Trophoblast cell (in vitro differentiated cells and primary cell): ENCODE measurements around the gene SMOC2.

Experiments
- DNase-seq, 2 donors: peaks; one replicate each; pipeline ENCODE4 v3.0.0-alpha.2; 2016
- H2AFZ ChIP-seq: 2 replicates; pipeline ENCODE4 v1.6.1; 2013; ENCODE audit warnings: low read length, moderate library complexity, mild to moderate bottlenecking; ENCODE audit not compliant: insufficient read depth, poor library complexity
- H2AK5ac ChIP-seq: 2 replicates; pipeline ENCODE4 v1.6.1; 2013; ENCODE audit warnings: mild to moderate bottlenecking, low read length
- H2BK120ac ChIP-seq: 2 replicates; pipeline ENCODE4 v1.6.1; 2013; ENCODE audit warnings: low read length, mild to moderate bottlenecking, moderate library complexity; ENCODE audit not compliant: insufficient read depth, poor library complexity
- H2BK12ac ChIP-seq: 2 replicates; pipeline ENCODE4 v1.6.1; 2013; ENCODE audit warnings: mild to moderate bottlenecking, low read length, moderate library complexity
- H2BK5ac ChIP-seq: 2 replicates; pipeline ENCODE4 v1.6.1; 2013; ENCODE audit warnings: low read length, low read depth, moderate library complexity, mild to moderate bottlenecking; ENCODE audit not compliant: poor library complexity
- H3K14ac ChIP-seq: 2 replicates; pipeline ENCODE4 v1.6.1; 2013; ENCODE audit warnings: mild to moderate bottlenecking, low read length
- H3K18ac ChIP-seq: 2 replicates; pipeline ENCODE4 v1.6.1; 2013; ENCODE audit warnings: mild to moderate bottlenecking, low read length
- H3K23ac ChIP-seq: 2 replicates; pipeline ENCODE4 v1.6.1; 2013; ENCODE audit warnings: low read length
- H3K27ac ChIP-seq: 2 replicates; pipeline ENCODE4 v1.5.1; 2013; ENCODE audit warnings: low read depth, mild to moderate bottlenecking, inconsistent platforms, low read length, moderate library complexity
- H3K27me3 ChIP-seq: 2 replicates; pipeline ENCODE4 v1.6.1; 2013; ENCODE audit warnings: inconsistent platforms, mild to moderate bottlenecking, low read length, moderate library complexity; ENCODE audit not compliant: insufficient read depth
- H3K36me3 ChIP-seq, 2 experiments: 1 replicate in 1 of 2; 2 replicates in 1 of 2; pipeline ENCODE4 v1.6.1; 2013; ENCODE audit warnings: low read length in 2 of 2, mild to moderate bottlenecking in 2 of 2, moderate library complexity in 1 of 2; ENCODE audit not compliant: insufficient read depth in 2 of 2, control insufficient read depth in 1 of 2
- H3K4ac ChIP-seq: 2 replicates; pipeline ENCODE4 v1.6.1; 2013; ENCODE audit warnings: low read depth, mild to moderate bottlenecking, low read length, moderate library complexity
- H3K4me1 ChIP-seq, 2 experiments: 1 replicate in 1 of 2; 2 replicates in 1 of 2; pipeline ENCODE4 v1.6.1; 2013; ENCODE audit warnings: low read length in 2 of 2, mild to moderate bottlenecking in 2 of 2, moderate library complexity in 1 of 2; ENCODE audit not compliant: insufficient read depth in 2 of 2, control insufficient read depth in 1 of 2
- H3K4me2 ChIP-seq: 2 replicates; pipeline ENCODE4 v1.6.1; 2013; ENCODE audit warnings: inconsistent platforms, mild to moderate bottlenecking, low read length, moderate library complexity
- H3K4me3 ChIP-seq: 2 replicates; pipeline ENCODE4 v1.5.1; 2013; ENCODE audit warnings: mild to moderate bottlenecking, low read depth, low read length, inconsistent platforms
- H3K79me1 ChIP-seq: one replicate; pipeline ENCODE4 v1.6.1; 2013; ENCODE audit warnings: low read length
- H3K79me2 ChIP-seq: 2 replicates; pipeline ENCODE4 v1.6.1; 2013; ENCODE audit warnings: low read length, mild to moderate bottlenecking; ENCODE audit not compliant: control insufficient read depth, insufficient read depth, poor library complexity
- H3K9ac ChIP-seq: 2 replicates; pipeline ENCODE4 v1.6.1; 2013; ENCODE audit warnings: mild to moderate bottlenecking, low read length
- H3K9me3 ChIP-seq: 2 replicates; pipeline ENCODE4 v1.6.1; 2013; ENCODE audit warnings: low read depth, mild to moderate bottlenecking, control low read depth, inconsistent platforms, low read length; ENCODE audit not compliant: insufficient read depth
- H4K12ac ChIP-seq: 2 replicates; pipeline ENCODE4 v1.6.1; 2013; ENCODE audit warnings: low read depth, mild to moderate bottlenecking, low read length, moderate library complexity
- H4K8ac ChIP-seq: 2 replicates; pipeline ENCODE4 v1.6.1; 2013; ENCODE audit warnings: low read depth, mild to moderate bottlenecking, low read length, moderate library complexity
- H4K91ac ChIP-seq: one replicate; pipeline ENCODE4 v1.6.1; 2013; ENCODE audit warnings: low read depth, mild to moderate bottlenecking, low read length, moderate library complexity
- WGBS: extraction: QIAGEN DNeasy Blood & Tissue Kit; methylation state at CpG from one replicate; pipeline ENCODE4 v1.1.7; 2013; ENCODE audit warnings: missing lambda C conversion rate; ENCODE audit not compliant: insufficient read length, insufficient coverage; ENCODE audit errors: extremely low coverage; 5-methylcytosine and 5-hydroxymethylcytosine counted together

SMOC2 gene

DNA sequence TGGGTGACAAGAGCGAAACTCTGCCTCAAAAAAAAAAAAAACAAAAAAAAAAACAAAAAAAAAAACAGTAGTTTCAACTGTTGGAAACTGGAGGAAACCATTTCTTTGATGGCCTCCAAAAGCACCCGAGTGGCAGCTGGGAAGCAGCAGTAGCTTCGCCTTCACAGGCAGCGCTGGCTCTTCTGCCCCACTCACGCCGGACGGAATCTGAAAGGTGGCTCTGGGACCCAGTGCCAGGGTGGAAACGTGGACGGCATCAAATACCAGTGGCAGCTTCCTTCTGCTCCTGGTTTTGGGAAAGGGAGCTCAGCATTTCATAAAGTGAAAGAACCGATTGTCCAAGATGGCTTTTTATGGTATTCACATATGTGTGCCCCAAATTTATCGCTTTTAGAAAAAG, 159.4 kb downstream of the SMOC2 start:
- Histone ChIP-seq H2BK120ac (no peak overlapping the region), H4K8ac (no peak overlapping the region)

DNA sequence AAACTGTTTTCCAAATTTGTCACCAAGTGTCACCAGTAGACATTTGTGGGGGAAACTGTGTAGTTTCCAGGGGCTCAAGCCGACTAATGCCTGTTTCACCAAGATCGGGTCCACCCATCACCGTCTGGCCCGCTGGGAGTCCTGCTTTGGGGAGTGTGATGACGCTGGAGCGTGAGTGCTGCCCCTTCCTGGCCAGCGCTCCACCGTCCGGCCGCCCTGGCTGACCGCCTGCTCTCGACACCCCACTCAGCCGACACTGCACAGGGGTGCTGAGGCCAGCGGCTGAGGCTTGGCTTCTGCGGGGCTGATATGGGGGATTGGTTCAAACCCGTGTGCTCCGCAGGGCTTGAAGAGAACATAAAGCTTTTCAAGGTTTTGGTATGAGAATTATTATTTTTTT, 160.1 kb downstream of the SMOC2 start:
- H3K79me2 ChIP-seq, result no peaks in the 10 kb centered on the region
- no peak overlapping the region for H2BK120ac ChIP-seq
- H3K27ac ChIP-seq, result no peak overlapping the region
- H3K18ac ChIP-seq, result no peak overlapping the region
- no peak overlapping the region for H4K91ac ChIP-seq
- H3K9me3 ChIP-seq, result peaks cover 9% of the 10 kb centered on the region
- no peak overlapping the region for H3K4me2 ChIP-seq
- no peak overlapping the region for H2BK5ac ChIP-seq
- no peak overlapping the region for H2AK5ac ChIP-seq
- H3K23ac ChIP-seq, result no peak overlapping the region
- no peak overlapping the region for H4K8ac ChIP-seq
- H3K9ac ChIP-seq, result no peak overlapping the region
- no peaks in the 10 kb centered on the region for H3K36me3 ChIP-seq
- no peak overlapping the region for H2AFZ ChIP-seq
- DNase-seq, result no peak
- H3K4ac ChIP-seq, result no peak overlapping the region
- H3K27me3 ChIP-seq, result no peaks in the 10 kb centered on the region
- H3K14ac ChIP-seq, result no peak overlapping the region
- H3K79me1 ChIP-seq, result no peaks in the 10 kb centered on the region
- no peaks in the 10 kb centered on the region for H3K4me1 ChIP-seq
- H3K4me3 ChIP-seq, result no peak overlapping the region
- no peak overlapping the region for H2BK12ac ChIP-seq
- no peak overlapping the region for H4K12ac ChIP-seq
- WGBS, result no CpG with 5 or more reads among the region's 17 CpGs

More for the DNA sequence above, 159.4 kb downstream of the SMOC2 start:
- Histone ChIP-seq H4K12ac (no peak overlapping the region), H3K79me1 (no peaks in the 10 kb centered on the region), H3K27ac (no peak overlapping the region), H2BK5ac (no peak overlapping the region), H3K4ac (no peak overlapping the region), H3K23ac (no peak overlapping the region), H3K4me3 (no peak overlapping the region), H2AFZ (no peak overlapping the region), H3K9ac (no peak overlapping the region), H3K27me3 (no peaks in the 10 kb centered on the region), H3K18ac (no peak overlapping the region), H3K14ac (no peak overlapping the region), H3K4me2 (no peak overlapping the region), H3K36me3 (no peaks in the 10 kb centered on the region), H3K4me1 (no peaks in the 10 kb centered on the region), H2AK5ac (no peak overlapping the region), H3K79me2 (no peaks in the 10 kb centered on the region), H3K9me3 (peaks cover 9% of the 10 kb centered on the region), H4K91ac (no peak overlapping the region), H2BK12ac (no peak overlapping the region)
- WGBS, result no CpG with 5 or more reads among the region's 11 CpGs
- DNase-seq, result no peak

DNA sequence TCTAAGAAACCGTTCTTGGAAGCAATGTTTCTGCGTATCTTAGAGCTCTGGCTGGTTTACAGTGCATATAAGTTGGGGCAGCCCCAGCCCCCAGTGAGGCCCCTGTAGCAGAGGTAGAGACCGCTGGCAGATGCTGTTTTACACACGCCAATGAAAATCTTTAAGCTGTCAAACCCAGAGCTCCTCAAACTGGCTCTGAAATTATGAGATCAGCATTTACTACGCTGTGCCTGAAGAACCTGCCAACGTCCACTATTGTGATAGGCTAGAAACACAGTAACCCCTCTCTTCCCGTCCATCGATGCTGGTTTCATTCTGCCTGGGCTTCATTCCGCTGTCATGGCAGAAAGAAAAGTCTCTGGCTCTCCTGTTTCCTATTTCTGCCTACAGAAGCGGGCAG, 160.6 kb downstream of the SMOC2 start:
- H3K79me2 ChIP-seq, result no peaks in the 10 kb centered on the region
- H3K4ac ChIP-seq, result no peak overlapping the region

DNA sequence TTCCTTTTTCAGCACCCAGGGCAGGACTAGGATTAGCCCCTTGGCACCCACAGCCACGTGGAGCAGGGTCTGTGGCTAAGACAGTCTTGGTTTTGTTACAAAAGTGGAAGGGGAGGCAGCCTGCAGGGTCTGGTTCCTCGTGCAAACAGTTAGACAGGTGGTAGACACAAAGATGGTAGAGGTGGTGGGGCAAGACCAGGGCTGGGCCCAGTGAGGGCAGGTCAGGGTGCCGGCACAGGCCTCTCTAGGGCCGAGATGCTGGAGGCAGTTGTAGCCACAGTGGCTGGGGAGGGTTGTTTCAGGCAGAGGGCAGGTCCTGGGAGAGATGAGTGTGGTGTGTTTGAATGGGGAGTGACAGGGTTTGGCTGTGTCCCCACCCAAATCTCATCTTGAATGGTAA, 161.6 kb downstream of the SMOC2 start:
- no CpG with 5 or more reads among the region's 4 CpGs for WGBS
- no peak overlapping the region for H4K12ac ChIP-seq
- H2BK12ac ChIP-seq, result no peak overlapping the region
- DNase-seq, result no peak
- no peak overlapping the region for H2BK120ac ChIP-seq
- no peak overlapping the region for H2AFZ ChIP-seq
- no peak overlapping the region for H3K23ac ChIP-seq
- H3K36me3 ChIP-seq, result no peaks in the 10 kb centered on the region
- no peak overlapping the region for H3K4ac ChIP-seq
- no peak overlapping the region for H3K14ac ChIP-seq
- no peaks in the 10 kb centered on the region for H3K79me2 ChIP-seq
- H2BK5ac ChIP-seq, result no peak overlapping the region
- no peaks in the 10 kb centered on the region for H3K79me1 ChIP-seq
- H4K91ac ChIP-seq, result no peak overlapping the region
- H3K27me3 ChIP-seq, result no peaks in the 10 kb centered on the region
- H3K4me1 ChIP-seq, result no peaks in the 10 kb centered on the region
- H3K4me2 ChIP-seq, result no peak overlapping the region
- H3K9ac ChIP-seq, result no peak overlapping the region
- no peak overlapping the region for H3K27ac ChIP-seq
- H3K4me3 ChIP-seq, result no peak overlapping the region
- H4K8ac ChIP-seq, result no peak overlapping the region
- no peak overlapping the region for H3K18ac ChIP-seq
- peaks cover 9% of the 10 kb centered on the region for H3K9me3 ChIP-seq
- H2AK5ac ChIP-seq, result no peak overlapping the region

More for the DNA sequence above, 160.6 kb downstream of the SMOC2 start:
- no CpG with 5 or more reads among the region's 10 CpGs for WGBS
- Histone ChIP-seq H3K36me3 (no peaks in the 10 kb centered on the region), H3K27ac (no peak overlapping the region), H3K4me2 (no peak overlapping the region), H3K27me3 (no peaks in the 10 kb centered on the region), H3K79me1 (no peaks in the 10 kb centered on the region), H3K4me1 (no peaks in the 10 kb centered on the region), H2AK5ac (no peak overlapping the region), H2BK12ac (no peak overlapping the region), H4K8ac (no peak overlapping the region), H3K9ac (no peak overlapping the region), H4K12ac (no peak overlapping the region), H3K9me3 (peaks cover 9% of the 10 kb centered on the region), H3K23ac (no peak overlapping the region), H3K4me3 (no peak overlapping the region), H2AFZ (no peak overlapping the region), H2BK120ac (no peak overlapping the region), H4K91ac (no peak overlapping the region), H3K14ac (no peak overlapping the region), H2BK5ac (no peak overlapping the region), H3K18ac (no peak overlapping the region)
- no peak for DNase-seq
